NCI-H1694 (cell line): Measurements from ENCODE around the gene ANXA7.
"Not testable (repeated sequence)": the region's sequence is repeated elsewhere in the genome, so short reads cannot be mapped to it uniquely, and the experiment has no call there.

Source experiments
- DNase-seq: peaks from one replicate; lab custom pipeline; 2025; lab: John Stamatoyannopoulos, UW

Gene ANXA7

DNA sequence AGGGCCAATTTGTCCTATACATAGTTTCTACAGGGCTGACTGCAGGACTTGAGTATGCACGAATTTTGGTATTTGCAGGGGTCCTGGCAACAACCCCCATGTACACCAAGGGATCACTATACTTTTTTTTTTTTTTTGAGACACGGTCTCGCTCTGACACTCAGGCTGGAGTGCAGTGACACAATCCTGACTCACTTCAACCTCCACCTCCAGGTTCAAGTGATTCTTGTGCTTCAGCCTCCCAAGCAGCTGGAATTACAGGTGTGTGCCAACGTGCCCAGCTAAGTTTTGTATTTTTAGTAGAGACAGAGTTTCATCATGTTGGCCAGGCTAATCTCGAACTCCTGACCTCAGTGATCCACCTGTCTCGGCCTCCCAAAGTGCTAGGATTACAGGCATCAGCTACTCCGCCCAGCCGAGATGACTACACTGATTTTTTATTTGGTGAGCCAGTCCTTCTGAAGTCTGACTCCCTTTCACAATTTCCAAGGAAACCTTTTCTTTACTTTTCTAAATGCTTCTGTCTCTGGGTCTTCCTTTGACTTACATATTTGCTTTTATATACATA is 75.0 kb downstream of the ANXA7 start:
- no peak for DNase-seq

GRCh38 chr10:73333202-73333601 is 80.7 kb downstream of the ANXA7 start:
- no peak for DNase-seq

- DNase-seq, result no peak
Measured at GRCh38 chr10:73332379-73332778, 81.5 kb downstream of the ANXA7 start.

DNA sequence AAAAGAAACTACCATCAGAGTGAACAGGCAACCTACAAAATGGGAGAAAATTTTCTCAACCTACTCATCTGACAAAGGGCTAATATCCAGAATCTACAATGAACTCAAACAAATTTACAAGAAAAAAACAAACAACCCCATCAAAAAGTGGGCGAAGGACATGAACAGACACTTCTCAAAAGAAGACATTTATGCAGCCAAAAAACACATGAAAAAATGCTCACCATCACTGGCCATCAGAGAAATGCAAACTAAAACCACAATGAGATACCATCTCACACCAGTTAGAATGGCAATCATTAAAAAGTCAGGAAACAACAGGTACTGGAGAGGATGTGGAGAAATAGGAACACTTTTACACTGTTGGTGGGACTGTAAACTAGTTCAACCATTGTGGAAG is 85.3 kb downstream of the ANXA7 start:
- not testable (repeated sequence) for DNase-seq

- DNase-seq, result not testable (repeated sequence)
Measured at GRCh38 chr10:73325290-73325689, 88.6 kb downstream of the ANXA7 start.
